GM18526 (cell line): ENCODE measurements around the gene RHEB.

Experiments
- POLR2A ChIP-seq: IDR thresholded peaks from 3 replicates; pipeline ENCODE4 v1.6.1; 2011; ENCODE audit not compliant: insufficient read length; ENCODE audit errors: extremely low read depth

RHEB gene

GRCh38 chr7:151494298-151495284 is 25.1 kb downstream of the RHEB start:
- no peak for TF ChIP-seq POLR2A

DNA sequence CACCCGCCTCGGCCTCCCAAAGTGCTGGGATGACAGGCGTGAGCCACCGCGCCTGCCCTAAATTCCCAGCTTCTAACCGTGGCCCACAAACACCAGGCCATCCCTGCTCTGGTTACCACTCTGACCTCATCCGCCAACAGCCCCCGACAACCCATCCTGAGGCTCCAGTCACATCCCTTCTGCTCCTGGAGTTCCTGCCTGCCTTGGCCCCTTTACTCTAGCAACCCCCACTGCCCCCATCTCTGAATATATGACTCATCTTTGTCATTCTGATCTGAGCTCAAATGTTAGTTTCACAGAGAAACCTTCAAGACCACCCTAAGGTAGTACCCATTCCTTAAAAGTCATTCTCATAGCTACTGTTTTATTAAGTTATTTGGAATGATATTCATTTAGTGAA is 26.6 kb downstream of the RHEB start:
- TF ChIP-seq POLR2A: no peak

- no peak for TF ChIP-seq POLR2A
Measured at GRCh38 chr7:151491859-151492258, 27.8 kb downstream of the RHEB start.

DNA sequence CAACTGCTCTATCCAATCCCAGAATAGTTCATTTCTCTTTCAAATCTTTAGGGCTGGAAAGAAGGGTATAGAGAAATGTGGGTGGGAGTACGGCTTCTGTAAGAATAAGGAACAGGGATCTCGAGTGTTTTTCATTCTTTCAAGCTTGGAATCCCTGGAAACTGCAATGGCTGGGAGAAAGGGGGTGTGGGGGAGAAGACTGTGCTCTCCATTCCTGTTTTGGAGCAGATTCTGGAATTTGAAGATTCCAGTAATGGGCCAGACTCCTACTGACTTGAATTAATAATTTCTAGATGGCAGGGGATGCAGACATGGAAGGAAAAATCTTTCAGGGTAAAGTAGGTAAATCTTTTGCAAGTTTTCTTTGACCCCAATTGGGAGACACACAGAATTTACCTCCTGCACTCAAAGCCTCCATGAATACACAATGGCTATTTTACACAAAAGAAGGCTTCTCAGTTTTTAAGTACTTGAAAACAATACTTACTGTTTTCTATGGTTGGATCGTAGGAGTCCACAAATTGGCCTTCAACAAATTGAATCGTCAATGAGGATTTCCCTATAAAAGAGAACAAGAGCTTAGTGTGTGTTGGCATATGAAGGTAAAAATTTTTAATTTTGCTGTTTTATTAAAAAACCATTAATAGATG is 29.1 kb downstream of the RHEB start:
- no peak for TF ChIP-seq POLR2A

- TF ChIP-seq POLR2A: no peak
Measured at GRCh38 chr7:151489498-151489897, 30.2 kb downstream of the RHEB start.

DNA sequence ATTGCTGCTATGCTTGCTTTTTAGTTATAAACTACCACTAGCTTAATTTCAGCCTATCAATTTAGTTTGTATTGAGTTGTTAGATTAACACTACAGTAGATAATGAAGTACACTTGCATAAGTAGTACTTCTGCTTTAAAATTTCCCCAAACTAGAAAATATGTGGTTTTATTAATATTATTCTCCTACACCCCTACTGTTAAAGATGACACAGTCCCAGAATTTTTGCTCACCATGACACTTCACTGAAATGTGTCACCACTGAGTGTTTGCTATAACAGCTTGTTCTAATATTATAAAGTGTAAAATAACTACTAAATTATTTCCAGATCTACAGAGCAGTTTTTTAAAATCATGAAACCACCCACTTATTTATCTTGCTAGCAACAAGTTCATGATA is 31.6 kb downstream of the RHEB start:
- TF ChIP-seq POLR2A: no peak

DNA sequence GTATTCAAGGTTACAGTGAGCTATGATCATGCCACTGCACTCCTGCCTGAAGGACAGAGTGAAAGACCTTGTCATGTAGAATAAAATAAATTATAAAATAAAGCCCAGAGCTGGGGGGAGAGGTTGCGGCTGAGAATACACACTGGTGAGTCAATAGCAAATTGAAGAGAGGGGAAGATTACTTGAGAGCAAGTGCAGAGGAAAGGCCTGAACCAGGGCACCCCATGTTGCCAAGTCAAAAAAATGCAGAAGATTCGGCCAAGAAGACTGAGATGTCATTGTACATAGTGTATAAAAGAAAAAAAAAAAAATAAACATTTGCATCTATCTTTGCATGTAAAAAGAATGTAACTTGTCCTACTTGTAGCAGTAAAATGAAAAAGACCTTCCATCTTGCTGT is 32.5 kb downstream of the RHEB start:
- no peak for TF ChIP-seq POLR2A

GRCh38 chr7:151486074-151486473 is 33.6 kb downstream of the RHEB start:
- no peak for TF ChIP-seq POLR2A

- TF ChIP-seq POLR2A: no peak
Measured at GRCh38 chr7:151484971-151485707, 34.6 kb downstream of the RHEB start.

DNA sequence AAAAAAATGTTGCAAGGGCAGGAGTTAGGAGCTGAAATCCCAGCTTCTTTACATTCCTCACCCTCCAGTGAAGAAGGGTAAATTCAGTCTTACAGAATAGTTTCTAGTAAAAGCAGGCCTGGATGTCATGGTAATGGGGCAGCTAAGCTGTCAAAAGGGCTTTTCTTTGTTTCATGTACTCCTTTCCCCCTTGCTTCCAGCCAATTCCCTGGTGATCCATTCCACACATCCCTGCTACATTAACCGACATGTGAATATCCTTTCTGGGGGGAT is 36.0 kb downstream of the RHEB start:
- TF ChIP-seq POLR2A: no peak

DNA sequence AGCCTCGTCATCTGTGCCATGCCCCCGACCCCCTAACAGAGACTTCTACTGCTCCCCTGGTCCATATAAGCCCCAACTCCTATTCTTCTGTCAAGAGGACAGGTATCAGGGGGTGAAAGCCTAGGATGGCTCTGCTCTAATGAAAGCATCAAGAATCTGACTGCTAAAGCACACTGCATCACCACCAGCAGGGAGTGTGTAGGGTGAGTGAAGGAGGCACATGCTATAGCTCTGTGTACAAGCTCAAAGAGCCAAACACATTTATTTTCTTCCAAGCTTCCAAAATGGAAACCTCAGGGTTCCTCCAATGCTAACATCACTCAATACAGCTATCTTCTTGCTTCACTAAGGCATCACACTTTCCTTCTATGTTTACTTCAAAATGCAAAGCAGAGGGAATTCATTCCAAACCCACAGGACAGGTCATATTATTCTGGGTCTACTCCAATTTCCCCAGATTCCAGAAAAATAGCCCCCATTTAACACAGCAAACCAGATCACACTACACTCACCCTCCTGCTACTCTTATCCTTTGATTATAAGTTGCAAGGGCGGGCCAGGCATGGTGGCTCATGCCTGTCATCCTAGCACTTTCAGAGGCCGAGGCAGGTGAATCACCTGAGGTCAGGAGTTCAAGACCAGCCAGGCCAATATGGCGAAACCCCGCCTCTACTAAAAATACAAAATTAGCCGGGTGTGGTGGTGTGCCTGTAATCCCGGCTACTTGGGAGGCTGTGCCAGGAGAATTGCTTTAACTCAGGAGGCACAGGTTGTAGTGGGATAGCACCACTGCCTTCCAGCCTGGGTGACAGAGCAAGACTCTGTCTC is 36.6 kb downstream of the RHEB start:
- TF ChIP-seq POLR2A: no peak

DNA sequence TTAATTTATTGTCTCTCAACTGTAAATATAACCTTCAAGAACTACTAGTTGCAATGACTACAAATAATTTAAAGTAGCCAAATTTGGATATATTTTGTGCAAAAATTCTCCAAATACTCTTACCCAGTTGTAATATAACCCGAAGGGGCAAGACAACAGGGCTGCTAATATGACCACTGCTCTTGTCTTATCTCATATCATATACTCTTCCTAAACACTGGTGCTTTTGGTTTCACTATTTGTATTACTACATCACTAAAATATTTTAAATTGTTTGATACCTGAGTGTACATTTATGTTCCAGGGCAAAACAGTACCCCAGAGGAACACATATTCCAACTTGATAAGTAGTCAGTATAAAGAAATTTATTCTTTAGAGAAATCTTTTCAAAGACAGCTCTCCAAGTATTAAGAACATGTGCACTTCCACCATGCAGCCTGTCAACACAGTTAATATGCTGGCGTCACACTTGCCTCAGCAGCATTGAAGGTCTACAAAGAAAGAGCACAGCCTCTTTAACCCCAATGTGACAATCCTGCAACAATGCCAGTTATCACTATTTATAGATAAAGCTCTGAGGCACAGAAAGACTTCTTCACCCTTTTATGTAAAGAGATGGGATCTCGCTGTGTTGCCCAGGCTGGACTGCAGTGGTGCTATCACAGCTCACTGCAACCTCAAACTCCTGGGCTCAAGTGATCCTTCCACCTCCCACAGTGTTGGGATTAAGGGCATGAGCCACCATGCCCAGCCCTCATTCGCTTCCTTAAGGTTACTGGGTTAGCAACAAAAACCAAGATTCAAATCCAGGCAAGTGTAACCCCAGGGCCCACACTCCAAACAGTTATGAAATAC is 37.8 kb downstream of the RHEB start:
- TF ChIP-seq POLR2A: no peak

GRCh38 chr7:151477867-151478266 is 41.8 kb downstream of the RHEB start:
- no peak for TF ChIP-seq POLR2A
